Activated T-cell treated with anti-CD3 and anti-CD28 coated beads for 48 hours (primary cell): ENCODE measurements around the gene SNCA.

Experiments
- DNase-seq: peaks from one replicate; pipeline ENCODE4 v3.0.0-alpha.2; 2020; ENCODE audit warnings: low read depth

Gene SNCA

DNA sequence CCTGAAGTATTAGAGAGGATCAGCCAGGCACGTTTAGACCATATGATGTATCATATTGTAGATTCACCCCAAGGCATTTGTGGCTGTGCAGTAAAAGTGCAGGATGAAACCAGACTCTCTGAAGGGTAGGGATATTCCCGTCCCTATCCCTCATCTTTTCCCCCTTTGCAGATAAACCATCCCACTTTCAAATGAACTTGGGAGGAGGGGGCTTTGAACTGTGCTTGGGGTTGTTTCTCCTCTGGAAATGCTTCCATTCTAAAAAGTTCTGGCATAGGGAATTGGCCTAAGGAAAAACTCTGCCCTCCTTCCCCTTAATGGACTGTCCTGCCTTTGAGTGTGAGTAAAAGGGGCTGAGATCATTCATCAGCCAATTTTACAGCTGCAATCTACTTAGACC is 23.8 kb downstream of the SNCA start:
- no peak for DNase-seq

DNA sequence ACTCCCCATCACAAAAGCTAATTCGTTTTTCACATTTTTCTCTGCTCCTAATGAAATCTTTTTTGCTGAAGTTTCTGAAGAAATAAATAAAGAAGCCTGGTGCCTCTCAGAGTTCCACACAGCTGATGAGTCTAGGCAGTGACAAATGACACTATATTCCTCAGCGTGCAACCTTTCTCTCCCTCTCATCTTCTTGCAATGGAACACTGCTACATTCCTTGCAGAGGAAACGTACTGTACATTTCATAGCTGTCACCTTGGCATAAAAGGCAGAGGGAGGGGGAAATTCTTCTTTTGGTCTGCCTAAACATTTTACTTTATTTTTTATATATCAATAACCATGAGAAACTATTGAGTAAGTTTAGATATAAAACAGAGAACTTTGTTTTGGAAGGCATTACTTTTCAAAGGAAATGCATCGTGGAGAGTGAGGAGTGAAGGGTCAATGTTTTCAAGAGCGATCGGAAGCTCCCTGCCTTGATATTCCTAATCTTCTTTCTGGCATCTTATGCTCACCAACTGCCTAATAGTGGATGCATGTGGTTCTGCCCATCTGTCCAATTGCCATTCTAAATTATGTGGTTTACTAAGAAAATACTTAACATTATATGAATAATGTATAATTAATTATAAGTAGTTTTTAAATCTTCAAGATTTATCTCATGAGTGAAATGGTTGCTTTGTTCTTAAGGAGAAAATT is 29.4 kb downstream of the SNCA start:
- no peak for DNase-seq

DNA sequence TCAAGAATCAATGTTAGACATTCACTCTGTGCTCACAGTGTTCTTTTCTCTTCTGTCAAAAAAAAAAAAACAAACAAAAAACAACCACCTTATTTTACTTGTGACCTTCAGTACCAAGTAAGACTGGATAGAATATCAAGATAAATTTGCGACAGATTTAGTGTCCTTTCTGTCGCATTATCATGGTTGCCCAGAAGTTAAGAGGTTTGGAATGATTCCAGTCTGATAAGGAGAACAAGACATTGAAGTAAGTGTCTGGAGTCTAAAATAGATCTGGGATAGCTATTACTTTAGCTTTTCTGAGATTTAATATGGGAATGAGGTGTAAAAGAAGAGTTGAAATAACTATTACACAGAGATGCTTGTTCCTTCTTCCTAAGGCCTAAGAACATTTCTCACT is 31.7 kb downstream of the SNCA start:
- DNase-seq: no peak

DNA sequence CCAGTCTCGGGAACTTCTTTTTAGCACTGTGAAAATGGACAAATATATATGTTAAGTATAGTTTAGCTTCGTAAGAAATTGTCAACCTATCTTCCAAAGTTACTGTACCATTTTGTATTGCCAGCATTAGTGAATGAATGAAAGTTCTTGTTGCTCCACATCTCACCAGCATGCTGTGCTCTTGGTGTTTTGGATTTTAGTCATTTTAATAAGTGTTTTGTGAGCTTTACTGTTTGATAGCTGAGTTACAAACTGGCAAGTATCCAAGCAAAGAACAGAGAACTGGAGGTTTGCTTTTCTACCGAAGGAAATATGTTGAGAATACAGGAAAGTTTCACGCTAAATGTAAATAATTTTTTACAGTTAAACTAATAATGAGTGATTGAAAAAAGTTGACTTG is 33.0 kb downstream of the SNCA start:
- DNase-seq: no peak

DNA sequence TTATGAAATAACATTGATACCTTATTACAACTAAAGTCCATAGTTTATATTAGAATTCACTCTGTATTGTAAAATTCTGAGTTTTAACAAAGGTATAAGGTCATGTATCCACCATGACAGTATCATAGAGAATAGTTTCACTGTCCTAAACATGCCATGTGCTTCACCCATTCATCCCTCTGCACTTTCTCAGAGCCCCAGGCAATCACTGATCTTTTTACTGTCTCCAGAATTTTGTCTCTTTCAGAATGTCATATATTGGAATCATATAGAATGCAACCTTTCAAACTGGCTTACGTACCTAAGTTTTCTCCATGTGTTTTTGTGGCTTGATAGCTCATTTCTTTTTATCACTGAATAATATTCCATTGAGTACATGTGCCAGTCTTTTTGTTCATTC is 33.9 kb downstream of the SNCA start:
- DNase-seq: no peak

DNA sequence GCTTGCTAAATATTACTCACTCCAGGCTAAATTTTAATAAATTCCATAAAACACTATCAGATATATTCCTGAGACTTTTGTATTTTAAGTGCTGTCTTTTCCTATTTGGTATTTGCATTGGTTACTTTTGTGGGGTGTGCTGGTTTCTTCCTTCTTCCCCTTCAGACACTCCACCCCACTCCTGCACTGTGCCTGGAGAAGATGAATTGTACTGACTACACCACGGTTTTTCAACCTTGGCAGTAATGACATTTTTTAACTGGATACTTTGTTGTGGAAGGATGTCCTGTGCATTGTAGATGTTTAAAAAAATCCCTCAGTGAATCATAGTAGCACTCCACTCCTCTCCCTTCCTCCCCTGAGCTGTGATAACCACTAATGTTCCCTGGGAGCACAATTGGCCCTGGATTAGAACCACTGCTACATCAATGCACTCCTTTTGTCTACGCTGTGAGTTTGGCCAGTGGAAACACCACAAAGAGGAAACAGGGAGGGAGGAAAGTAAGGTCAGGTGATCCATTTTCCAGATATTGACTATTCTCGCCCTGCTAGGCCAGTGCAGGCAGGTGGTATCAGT is 36.3 kb downstream of the SNCA start:
- no peak for DNase-seq

DNA sequence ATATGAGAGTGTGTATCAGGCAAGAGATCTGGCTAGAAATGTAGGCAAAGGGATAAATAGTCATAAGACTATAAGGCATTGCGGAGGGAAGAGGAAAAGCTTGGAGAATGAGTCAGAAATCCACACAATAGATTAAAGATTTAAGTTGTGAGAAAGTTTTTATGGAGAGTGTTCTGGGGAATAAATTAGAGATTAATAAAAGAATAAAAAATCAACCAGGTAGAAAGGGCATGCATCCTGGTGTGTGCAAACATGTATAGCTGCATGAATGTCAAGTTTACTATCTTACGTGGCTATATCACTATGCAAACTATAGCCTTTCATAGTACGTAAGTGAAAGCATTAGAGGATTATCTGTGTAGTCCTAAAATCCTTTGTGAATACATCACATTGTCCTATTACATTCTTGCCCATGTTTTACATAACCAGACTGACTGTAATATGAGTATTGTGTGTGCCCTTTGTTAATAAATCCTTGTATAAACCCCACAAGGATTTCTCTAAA is 36.9 kb downstream of the SNCA start:
- DNase-seq: no peak

DNA sequence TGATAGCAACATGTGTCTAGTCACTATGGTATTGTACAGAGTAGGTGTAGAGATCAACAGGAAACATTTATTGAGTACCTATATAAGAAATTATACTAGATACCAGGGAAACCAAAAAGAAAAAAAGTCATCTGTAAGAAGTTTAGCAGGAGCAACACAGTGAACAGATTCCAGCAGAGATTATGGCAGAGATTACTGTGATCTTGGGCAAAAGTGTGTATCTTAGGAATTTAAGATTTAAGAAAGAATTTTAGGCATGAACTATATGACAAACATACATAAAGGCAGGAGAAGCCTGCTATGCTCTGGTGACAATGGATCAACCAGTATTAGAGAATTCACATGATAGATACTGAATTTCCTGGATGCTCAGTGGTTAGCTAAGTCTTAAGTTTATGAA is 37.9 kb downstream of the SNCA start:
- DNase-seq: no peak

DNA sequence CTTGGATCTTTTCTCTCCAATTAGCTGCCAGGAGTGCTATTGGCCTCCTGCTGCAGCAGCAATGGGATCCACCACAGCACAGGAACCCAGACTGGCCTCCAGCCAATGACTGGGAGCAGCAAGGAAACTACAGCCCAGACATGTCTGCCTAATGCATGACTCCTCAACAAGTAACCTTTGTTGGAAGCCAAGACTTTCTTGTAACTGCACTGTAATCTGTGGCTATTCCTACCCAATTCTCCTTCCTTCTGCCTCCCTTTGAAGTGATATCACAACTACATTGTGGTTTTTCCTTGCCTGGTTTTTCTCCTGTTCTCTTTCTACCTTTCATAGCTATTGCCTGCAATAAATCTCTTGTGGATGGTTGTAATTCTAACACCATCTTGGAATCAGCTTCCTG is 39.8 kb downstream of the SNCA start:
- no peak for DNase-seq

DNA sequence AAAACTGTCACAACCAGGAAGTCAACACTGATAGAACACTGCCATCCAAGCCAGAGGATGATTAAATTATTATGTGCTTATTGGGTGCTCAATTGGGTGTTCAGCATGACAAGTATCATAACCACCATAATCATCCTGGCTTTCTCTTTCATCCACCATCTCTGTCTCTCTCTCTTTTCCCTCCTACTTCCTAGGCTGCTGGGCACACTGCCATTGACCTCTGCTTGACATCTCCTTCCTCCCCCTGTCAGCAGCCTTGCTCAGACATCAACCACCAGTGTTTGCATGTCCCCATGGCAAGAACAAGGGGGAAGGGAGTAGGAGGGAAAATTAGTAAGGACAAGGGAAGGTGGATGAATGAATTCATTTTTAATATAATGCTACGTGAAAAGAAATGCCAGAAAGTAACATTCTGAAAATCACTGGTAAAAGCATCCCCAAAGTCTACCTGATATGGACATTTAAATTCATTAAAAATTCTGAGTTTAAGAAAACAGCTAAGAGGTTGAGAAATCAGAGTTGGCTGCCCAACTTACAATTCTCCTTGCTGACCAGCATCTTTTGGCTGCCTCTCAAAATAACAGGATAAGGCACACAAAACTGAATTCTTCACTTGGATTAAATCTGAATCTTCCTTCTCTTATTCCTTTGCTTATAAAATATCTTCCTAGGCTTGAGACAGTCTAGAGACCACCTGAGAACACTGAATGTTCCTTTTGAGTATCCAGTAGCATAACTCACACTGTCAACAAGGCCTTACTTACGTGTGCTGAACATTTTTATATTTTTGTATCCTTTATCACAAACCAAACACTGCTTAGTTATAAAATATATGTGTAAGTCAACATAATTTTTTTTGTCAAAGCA is 48.5 kb downstream of the SNCA start:
- DNase-seq: no peak

DNA sequence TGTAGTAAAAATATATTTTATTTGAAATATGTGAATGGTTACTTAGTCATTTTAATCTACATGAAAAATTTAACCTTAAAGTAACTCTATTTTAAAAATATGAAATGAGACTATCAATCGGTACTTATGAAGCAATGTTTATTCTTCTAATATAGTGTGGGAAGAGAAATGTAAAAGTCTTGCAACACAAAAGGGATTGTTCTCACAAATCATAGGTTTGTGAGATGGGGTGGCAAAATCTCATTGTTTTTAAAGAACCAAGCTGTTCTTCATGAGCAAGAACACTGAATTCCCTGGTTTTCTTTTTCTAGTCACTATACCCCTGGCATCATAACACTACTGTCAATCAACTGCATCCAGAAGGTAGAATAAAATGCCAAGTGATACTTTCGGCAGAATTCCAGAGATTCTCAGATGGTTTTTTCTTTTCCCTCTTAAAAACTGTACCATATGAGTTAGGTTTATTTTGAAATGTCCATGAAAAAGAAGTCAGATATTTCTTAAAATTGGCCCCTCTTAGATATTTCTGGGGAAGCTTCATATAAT is 52.2 kb downstream of the SNCA start:
- no peak for DNase-seq

DNA sequence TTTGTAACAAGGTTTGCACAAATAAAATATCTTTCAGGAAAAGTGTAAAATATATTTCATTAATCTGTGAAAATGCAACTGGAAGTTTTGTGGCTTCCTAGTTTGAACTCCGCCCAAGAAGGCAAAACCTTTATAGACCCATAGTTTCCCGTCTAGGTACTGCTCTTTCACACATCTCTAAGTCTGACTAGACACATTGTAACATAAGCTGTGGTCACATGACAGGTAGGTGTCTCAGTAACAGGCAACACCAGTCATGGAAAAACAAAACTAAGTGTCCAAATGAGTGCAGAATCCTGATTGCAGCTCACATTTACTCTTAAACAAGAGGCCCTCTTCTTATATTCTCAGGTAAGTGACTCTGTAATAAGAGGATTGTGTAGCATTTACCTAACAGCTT is 55.6 kb downstream of the SNCA start:
- DNase-seq: no peak

DNA sequence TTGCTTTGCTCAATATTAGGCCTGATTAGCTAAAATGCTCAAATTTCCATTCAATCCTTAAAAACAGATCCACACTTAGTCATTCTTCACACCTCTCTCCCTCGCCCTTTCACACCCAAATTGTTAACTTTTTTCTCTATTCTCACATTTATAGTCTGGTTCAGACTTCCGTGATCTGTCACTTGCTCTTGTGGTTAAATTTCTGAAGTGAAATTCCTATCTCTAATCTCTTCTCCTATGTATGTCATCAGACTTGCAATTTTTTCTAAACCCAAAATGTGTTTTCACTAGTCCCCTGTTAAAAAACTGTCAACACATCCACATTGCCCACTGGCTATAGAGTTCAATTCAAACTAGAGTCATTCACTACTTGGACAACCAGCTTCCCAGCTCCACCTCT is 63.2 kb downstream of the SNCA start:
- DNase-seq: no peak

DNA sequence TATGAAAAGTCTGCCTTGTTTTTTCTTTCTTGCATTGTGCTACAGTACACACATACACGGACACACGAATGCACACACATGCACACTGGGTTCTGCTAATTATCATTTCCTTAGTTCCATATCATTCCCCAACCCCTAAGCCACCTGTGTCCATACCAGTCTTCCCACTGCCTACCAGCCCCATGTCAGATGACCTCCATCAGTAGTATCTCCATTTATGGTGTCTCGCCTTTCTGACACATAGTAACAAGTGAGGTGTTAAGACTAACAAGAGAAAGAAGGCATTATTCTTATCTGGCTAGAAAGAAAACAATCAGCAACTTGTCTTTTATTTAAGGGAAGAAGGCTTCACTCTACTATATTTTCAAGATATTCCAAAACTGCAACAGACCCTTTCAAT is 67.1 kb downstream of the SNCA start:
- no peak for DNase-seq

DNA sequence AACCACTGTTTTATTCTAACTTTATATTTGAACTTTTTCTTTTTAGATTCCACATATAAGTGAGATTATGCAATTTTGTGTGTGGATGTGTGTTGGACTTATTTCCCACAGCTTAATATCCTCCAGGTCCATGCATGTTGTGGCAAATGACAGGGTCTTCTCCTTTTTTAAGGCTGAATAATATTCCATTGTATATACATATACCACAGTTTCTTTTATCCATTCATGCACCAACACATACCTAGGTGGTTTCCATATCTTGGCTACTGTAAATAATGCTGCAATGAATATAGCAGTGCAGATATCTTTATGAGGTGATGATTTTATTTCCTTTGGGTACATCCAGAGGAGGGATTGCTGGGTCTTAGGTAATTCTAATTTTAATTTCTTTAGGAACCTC is 69.0 kb downstream of the SNCA start:
- DNase-seq: no peak

DNA sequence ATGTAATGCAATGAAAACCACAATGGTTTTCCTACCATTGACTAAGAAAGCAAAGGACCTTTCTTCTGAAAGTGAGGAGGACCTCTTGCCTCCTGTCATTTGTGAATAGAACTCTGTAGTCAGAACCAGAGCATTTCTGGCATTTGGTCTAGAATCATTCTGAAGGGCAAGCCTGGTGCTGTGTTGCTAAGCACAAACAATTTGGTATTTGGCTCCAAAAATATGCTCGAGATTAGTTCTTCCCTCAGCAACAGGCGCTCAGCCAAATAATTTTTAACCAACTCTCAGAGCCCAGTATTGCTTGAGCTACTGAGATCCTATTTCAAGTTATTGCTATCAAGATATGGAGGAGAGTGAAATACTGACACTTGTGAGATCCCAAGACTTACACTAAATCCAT is 71.0 kb downstream of the SNCA start:
- no peak for DNase-seq

DNA sequence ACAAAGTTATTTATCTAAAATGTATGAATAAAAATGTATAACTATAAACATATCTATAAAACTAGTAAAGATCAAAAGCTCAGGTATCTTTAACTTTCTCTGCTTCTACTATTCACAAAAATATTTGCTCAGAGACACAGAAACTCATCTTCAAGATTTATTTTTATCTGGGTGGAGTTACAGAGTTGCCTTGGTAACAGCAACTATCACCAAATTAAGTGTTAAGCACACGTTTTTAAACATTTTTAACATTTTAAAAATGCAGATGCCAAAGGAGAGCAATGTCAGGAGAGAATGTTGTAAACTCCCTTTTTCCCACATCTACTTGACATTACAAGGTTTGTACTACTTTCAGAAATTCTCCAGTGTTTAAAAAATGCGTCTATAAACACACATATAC is 71.4 kb downstream of the SNCA start:
- DNase-seq: no peak

DNA sequence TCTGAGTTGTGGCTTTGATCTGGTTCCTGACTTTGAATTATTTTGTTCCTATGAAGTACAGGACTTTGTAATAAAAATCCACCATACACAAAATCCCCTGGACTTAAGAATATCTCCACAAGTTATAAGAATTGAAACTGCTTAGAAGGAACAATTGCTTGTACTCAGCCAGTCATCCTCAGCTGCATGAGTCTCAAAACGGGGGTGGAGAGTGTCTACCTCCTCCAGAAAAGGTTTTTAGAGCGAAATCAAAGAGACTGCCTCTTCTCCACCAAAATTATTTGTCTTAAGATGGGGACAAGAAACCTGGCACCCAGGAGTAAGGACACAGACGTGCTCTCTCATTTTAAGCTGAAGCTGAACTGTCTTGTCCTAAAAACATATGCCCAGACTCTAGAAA is 74.7 kb downstream of the SNCA start:
- no peak for DNase-seq

DNA sequence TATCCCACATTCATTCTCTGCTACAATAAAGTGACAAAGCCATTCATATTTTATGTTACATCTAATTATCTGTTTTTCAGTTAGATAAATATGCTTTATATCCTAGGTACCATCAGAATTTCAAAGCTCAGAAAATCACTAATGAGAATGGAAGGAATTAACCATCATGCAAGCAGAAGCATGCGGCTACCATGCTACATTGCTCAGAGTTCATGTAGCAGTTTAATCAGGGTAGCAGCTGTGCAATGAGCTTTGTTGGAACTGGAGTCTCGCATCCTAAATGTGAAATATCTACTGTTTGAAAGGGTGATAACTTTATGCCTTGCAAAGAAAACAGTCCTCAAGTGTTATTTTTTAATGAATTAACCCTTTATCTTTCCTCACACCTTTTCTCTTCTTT is 77.5 kb downstream of the SNCA start:
- DNase-seq: no peak

DNA sequence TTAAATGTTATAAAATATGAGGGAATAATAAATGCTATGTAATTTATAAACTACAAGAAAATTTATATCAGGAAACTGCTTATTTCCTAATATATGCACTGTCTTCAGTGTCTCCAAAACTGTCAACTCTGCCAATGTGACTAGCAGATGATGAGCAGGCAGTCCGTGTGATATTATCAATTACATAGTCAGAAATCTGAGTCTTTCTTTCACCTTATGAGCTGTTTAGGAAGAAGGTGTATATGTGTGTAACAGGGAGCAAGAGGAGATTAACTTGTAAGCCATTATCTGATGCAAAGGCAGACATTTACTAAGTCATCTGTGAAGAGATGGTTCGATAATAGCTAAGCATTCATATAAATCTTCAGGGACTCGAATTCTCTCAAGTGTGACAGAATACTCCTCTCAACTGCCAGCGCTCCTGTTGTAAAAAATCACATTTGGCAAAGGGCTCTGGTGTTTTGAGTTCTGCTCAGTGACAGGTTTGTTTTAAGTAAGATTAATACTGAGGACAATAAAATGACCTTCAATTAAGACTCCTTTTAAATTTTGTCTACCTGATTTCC is 79.7 kb downstream of the SNCA start:
- DNase-seq: no peak

DNA sequence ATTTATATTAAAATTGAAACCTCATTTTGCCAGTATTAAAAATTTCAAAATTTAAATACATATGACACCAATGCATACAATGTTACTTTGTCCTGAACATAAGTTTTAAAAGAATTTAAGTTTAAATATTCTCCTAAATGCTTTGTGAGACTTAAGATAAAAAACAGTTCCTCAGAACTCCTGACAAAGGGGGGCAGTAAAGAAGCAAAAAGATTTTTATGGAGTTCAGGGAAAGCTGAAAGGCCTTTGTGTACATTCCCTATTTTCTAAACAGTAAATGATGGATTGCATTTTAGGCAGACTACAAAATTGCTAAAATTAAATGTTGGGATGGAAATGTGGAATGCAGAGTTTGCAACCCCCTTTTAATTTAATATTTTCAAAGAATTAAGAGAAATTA is 81.7 kb downstream of the SNCA start:
- DNase-seq: no peak

DNA sequence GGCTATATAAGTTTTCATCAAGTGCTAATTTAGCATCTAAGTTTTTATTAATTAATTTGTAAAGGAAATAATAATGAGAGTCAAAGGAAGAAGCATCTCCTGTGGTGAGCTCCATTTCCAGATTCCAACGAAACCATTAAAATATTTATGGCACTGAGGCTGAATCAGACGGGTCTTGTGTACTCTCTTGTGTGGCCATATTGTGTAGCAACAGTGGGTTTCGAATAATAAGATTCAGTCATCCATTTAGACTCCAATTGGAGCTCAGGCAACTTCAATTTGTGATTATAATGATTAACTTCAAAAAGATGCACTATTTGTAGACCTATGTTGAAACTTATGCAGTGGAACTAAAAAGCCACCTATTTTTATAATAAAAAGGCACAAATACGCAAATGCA is 82.4 kb downstream of the SNCA start:
- DNase-seq: no peak
